SK-N-SH treated with all-trans-retinoic acid at 6 μM for 48 hours (cell line): ENCODE results near the gene PMM2.
"Not testable (repeated sequence)": the region's sequence is repeated elsewhere in the genome, so short reads cannot be mapped to it uniquely, and the experiment has no call there.

Experiments
- ATAC-seq: fragments of 200-7000 bp; cut with Tn5 transposase; 3 replicates; pipeline ENCODE4 v1.9.1; 2020; ENCODE audit warnings: mild to moderate bottlenecking, moderate library complexity
- ARNTL ChIP-seq: fragments of 450-650 bp; formaldehyde crosslinking; IDR thresholded peaks from 2 replicates; pipeline ENCODE4 v1.5.0; 2020; ENCODE audit warnings: low read depth, mild to moderate bottlenecking, moderate library complexity, borderline replicate concordance
- BACH2 ChIP-seq: fragments of 250-450 bp; sonication (Bioruptor Pico); IDR thresholded peaks from 2 replicates; pipeline ENCODE4 v1.9.0; 2021; ENCODE audit warnings: mild to moderate bottlenecking, borderline replicate concordance
- CREB5 ChIP-seq: fragments of 250-450 bp; sonication (Bioruptor Pico); IDR thresholded peaks from 2 replicates; pipeline ENCODE4 v1.5.1; 2020; ENCODE audit warnings: low read depth, mild to moderate bottlenecking, moderate library complexity
- CSDC2 ChIP-seq: fragments of 250-450 bp; sonication (Bioruptor Pico); IDR thresholded peaks from 2 replicates; pipeline ENCODE4 v1.5.0; 2020; ENCODE audit warnings: mild to moderate bottlenecking, moderate library complexity
- CSRNP3 ChIP-seq: fragments of 250-450 bp; sonication (Bioruptor Pico); IDR thresholded peaks from 2 replicates; pipeline ENCODE4 v1.5.1; 2021; ENCODE audit warnings: mild to moderate bottlenecking, moderate library complexity
- ESRRG ChIP-seq: fragments of 250-450 bp; sonication (Bioruptor Pico); IDR thresholded peaks from 2 replicates; pipeline ENCODE4 v1.6.1; 2021; ENCODE audit warnings: mild to moderate bottlenecking
- GLIS3 ChIP-seq: fragments of 250-450 bp; sonication (Bioruptor Pico); IDR thresholded peaks from 2 replicates; pipeline ENCODE4 v1.5.0; 2020; ENCODE audit warnings: mild to moderate bottlenecking, moderate library complexity
- ISL1 ChIP-seq: fragments of 250-450 bp; sonication (Bioruptor Pico); IDR thresholded peaks from 2 replicates; pipeline ENCODE4 v2.1.2; 2022; ENCODE audit warnings: mild to moderate bottlenecking, moderate library complexity
- OSR1 ChIP-seq: fragments of 250-450 bp; sonication (Bioruptor Pico); IDR thresholded peaks from 2 replicates; pipeline ENCODE4 v1.8.0; 2022; ENCODE audit warnings: moderate library complexity, mild to moderate bottlenecking, inconsistent platforms
- PATZ1 ChIP-seq: fragments of 250-450 bp; sonication (Bioruptor Pico); IDR thresholded peaks from 2 replicates; pipeline ENCODE4 v1.8.0; 2020; ENCODE audit warnings: mild to moderate bottlenecking, moderate library complexity, borderline replicate concordance
- POU6F1 ChIP-seq: fragments of 250-450 bp; sonication (Bioruptor Pico); IDR thresholded peaks from 2 replicates; pipeline ENCODE4 v1.8.0; 2021; ENCODE audit warnings: low read depth, mild to moderate bottlenecking, moderate library complexity, borderline replicate concordance
- PPARA ChIP-seq: fragments of 250-450 bp; sonication (Bioruptor Pico); IDR thresholded peaks from 2 replicates; pipeline ENCODE4 v1.5.0; 2020; ENCODE audit warnings: mild to moderate bottlenecking, borderline replicate concordance
- RARB ChIP-seq: fragments of 250-450 bp; sonication (Bioruptor Pico); IDR thresholded peaks from 2 replicates; pipeline ENCODE4 v1.8.0; 2021; ENCODE audit warnings: mild to moderate bottlenecking, moderate library complexity
- SNAI2 ChIP-seq: fragments of 250-450 bp; sonication (Bioruptor Pico); IDR thresholded peaks from 2 replicates; pipeline ENCODE4 v1.5.0; 2020; ENCODE audit warnings: mild to moderate bottlenecking, moderate library complexity
- TCF4 ChIP-seq: fragments of 250-450 bp; sonication (Bioruptor Pico); IDR thresholded peaks from 2 replicates; pipeline ENCODE4 v1.8.0; 2021; ENCODE audit warnings: mild to moderate bottlenecking, moderate library complexity, borderline replicate concordance
- TOX ChIP-seq: fragments of 250-450 bp; sonication (Bioruptor Pico); IDR thresholded peaks from 2 replicates; pipeline ENCODE4 v1.8.0; 2021; ENCODE audit warnings: mild to moderate bottlenecking, moderate library complexity, borderline replicate concordance
- TSHZ2 ChIP-seq: fragments of 250-450 bp; sonication (Bioruptor Pico); IDR thresholded peaks from 2 replicates; pipeline ENCODE4 v1.5.0; 2020; ENCODE audit warnings: mild to moderate bottlenecking, moderate library complexity
- ZC3H10 ChIP-seq: fragments of 250-450 bp; sonication (Bioruptor Pico); IDR thresholded peaks from 2 replicates; pipeline ENCODE4 v1.5.1; 2021; ENCODE audit warnings: mild to moderate bottlenecking, moderate library complexity
- ZFP30 ChIP-seq: fragments of 450-650 bp; formaldehyde crosslinking; IDR thresholded peaks from 2 replicates; pipeline ENCODE4 v1.5.0; 2022; ENCODE audit warnings: mild to moderate bottlenecking, moderate library complexity
- ZNF565 ChIP-seq: fragments of 450-650 bp; formaldehyde crosslinking; conservative IDR thresholded peaks from 2 replicates; pipeline ENCODE4 v1.5.0; 2020; ENCODE audit warnings: low read depth, mild to moderate bottlenecking, moderate library complexity
- ZNF70 ChIP-seq: fragments of 450-650 bp; formaldehyde crosslinking; IDR thresholded peaks from 2 replicates; pipeline ENCODE4 v1.5.0; 2020; ENCODE audit warnings: mild to moderate bottlenecking, moderate library complexity
- ZNF8 ChIP-seq: fragments of 450-650 bp; formaldehyde crosslinking; IDR thresholded peaks from 2 replicates; pipeline ENCODE4 v1.5.0; 2020; ENCODE audit warnings: mild to moderate bottlenecking, moderate library complexity

The PMM2 gene

GRCh38 chr16:8831871-8832716, 34.5 kb downstream of the PMM2 start:
- no peak for TF ChIP-seq ZFP30 (CRISPR knock-in tag)
- TF ChIP-seq ISL1 (CRISPR knock-in tag) = no peak
- no peak for TF ChIP-seq ZC3H10 (CRISPR knock-in tag)
- no peak for TF ChIP-seq CSDC2 (CRISPR knock-in tag)
- TF ChIP-seq TOX (CRISPR knock-in tag) = no peak
- no peak for TF ChIP-seq BACH2 (CRISPR knock-in tag)
- no peak for TF ChIP-seq POU6F1
- no peak for TF ChIP-seq CREB5 (CRISPR knock-in tag)
- no peak for TF ChIP-seq ZNF8 (CRISPR knock-in tag)
- TF ChIP-seq ARNTL (CRISPR knock-in tag) = no peak
- TF ChIP-seq GLIS3 = no peak
- TF ChIP-seq ZNF70 = no peak
- no peak for TF ChIP-seq TCF4 (CRISPR knock-in tag)
- no peak for TF ChIP-seq PPARA (CRISPR knock-in tag)
- no peak for TF ChIP-seq RARB (CRISPR knock-in tag)
- TF ChIP-seq CSRNP3 (CRISPR knock-in tag) = no peak
- TF ChIP-seq SNAI2 (CRISPR knock-in tag) = no peak
- ATAC-seq = no peak

- TF ChIP-seq TOX (CRISPR knock-in tag) = no peak
- no peak for TF ChIP-seq ZNF565 (CRISPR knock-in tag)
- TF ChIP-seq OSR1 (CRISPR knock-in tag) = no peak
- no peak for TF ChIP-seq BACH2 (CRISPR knock-in tag)
- TF ChIP-seq PATZ1 (CRISPR knock-in tag) = no peak
- no peak for TF ChIP-seq PPARA (CRISPR knock-in tag)
- TF ChIP-seq ZNF70 = no peak
- no peak for TF ChIP-seq CSDC2 (CRISPR knock-in tag)
- no peak for TF ChIP-seq ZNF8 (CRISPR knock-in tag)
- TF ChIP-seq CREB5 (CRISPR knock-in tag) = no peak
- no peak for TF ChIP-seq GLIS3
- no peak for TF ChIP-seq POU6F1
- no peak for TF ChIP-seq ESRRG
- no peak for TF ChIP-seq SNAI2 (CRISPR knock-in tag)
- no peak for TF ChIP-seq TCF4 (CRISPR knock-in tag)
- no peak for TF ChIP-seq RARB (CRISPR knock-in tag)
- TF ChIP-seq TSHZ2 (CRISPR knock-in tag) = no peak
- TF ChIP-seq ARNTL (CRISPR knock-in tag) = no peak
- ATAC-seq = no peak; the same call in 2 of the 3 replicates
These were observed 35.1 kb downstream of the PMM2 start for GRCh38 chr16:8832717-8833105.

- not testable (repeated sequence) for ATAC-seq
These were observed 39.2 kb downstream of the PMM2 start for GRCh38 chr16:8836797-8837196.

GRCh38 chr16:8837594-8837993, 40.0 kb downstream of the PMM2 start:
- not testable (repeated sequence) for ATAC-seq

GRCh38 chr16:8842016-8842415, 44.4 kb downstream of the PMM2 start:
- not testable (repeated sequence) for ATAC-seq
